NCI-H2171 (cell line): ENCODE results near the gene JAZF1.
A peak's percentile ranks its signal among the peaks of the same experiment; 100 is the strongest.

Experiments
- DNase-seq: peaks from one replicate; lab custom pipeline; 2025; lab: John Stamatoyannopoulos, UW

Gene JAZF1

GRCh38 chr7:27835376-27835775 lies 345.2 kb downstream of the JAZF1 start:
- no peak for DNase-seq

GRCh38 chr7:27834179-27834921 lies 346.2 kb downstream of the JAZF1 start:
- DNase-seq, result no peak

- no peak for DNase-seq
These were observed 354.2 kb downstream of the JAZF1 start for GRCh38 chr7:27826357-27826756.

DNA sequence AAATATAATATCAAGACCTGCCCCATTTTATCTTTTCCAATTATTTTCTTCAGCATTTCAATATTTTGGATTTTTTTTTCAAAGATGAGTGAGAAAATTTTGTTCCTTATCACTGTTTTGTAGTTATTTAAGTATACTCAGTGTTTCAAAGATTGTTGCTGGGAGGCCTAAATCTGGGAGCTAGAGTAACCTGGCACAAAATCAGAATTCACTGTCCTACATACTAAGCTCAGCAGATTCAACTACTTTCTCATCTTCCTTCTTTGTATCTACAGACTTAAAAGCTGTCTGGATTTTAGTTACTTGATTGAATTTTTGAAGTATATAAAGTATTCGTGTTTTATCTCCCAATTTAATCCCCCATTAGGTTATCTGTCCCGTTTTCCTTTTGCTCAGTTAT lies 354.7 kb downstream of the JAZF1 start:
- no peak for DNase-seq

- no peak for DNase-seq
These were observed 358.4 kb downstream of the JAZF1 start for GRCh38 chr7:27822245-27822644.

DNA sequence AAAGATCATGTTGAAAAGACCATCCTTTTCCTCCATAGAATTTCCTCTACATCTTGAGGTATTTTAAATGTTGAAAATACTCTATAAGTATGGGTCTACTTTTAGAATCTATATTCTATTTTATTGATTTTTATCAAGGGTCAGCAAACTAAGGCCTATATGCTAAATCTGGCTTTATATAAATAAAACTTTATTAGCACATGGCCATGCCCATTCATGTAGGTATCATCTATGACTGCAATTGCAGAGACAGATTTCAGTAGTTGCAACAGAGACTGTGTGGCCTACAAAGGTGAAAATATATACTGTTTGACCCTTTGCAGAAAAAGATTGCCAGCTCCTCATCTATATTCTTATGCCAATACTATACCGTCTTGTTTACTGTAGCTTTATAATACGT lies 367.9 kb downstream of the JAZF1 start:
- DNase-seq, result no peak

- DNase-seq, result no peak
These were observed 370.4 kb downstream of the JAZF1 start for GRCh38 chr7:27810186-27810585.

- no peak for DNase-seq
These were observed 372.0 kb downstream of the JAZF1 start for GRCh38 chr7:27808626-27809025.

DNA sequence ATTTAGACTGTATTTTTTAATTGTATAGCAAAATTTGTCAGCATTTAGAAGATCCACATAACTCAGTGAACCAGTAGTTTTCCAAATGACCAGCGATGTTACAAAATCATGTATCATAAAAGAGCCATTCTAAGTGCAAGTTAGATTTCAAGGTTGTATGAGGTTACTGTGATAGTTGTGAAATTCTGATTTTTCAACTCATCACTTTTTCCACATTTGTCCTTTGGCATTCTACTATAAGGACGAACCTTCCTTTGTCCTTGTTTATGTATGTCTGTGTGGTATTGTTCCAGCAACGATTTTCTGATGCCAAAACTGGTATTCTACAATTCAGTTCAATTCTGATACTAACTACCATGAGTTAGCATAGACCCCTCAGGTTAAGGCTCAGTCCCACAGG lies 376.5 kb downstream of the JAZF1 start:
- DNase-seq, result no peak

GRCh38 chr7:27802999-27803398 lies 377.6 kb downstream of the JAZF1 start:
- DNase-seq, result no peak

DNA sequence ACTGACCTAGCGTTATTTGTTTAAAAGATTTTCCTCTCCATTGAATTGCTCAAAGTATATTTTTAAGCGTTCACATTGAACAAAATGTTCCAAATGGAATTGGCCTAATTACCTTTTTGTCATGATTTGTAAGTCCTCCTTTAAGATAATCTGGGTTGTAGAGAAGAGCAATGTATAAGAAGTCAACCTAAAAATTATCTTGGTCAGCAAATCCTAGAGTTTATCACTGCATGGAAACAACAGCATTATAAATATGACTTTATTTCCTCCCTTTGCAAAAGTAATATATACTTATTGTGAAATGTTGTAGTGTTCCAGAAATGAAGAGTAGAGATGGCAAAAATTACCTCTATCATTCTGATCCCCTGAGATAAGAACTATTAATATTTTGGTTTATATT lies 381.4 kb downstream of the JAZF1 start:
- no peak for DNase-seq

GRCh38 chr7:27795977-27796376 lies 384.6 kb downstream of the JAZF1 start:
- no peak for DNase-seq

DNA sequence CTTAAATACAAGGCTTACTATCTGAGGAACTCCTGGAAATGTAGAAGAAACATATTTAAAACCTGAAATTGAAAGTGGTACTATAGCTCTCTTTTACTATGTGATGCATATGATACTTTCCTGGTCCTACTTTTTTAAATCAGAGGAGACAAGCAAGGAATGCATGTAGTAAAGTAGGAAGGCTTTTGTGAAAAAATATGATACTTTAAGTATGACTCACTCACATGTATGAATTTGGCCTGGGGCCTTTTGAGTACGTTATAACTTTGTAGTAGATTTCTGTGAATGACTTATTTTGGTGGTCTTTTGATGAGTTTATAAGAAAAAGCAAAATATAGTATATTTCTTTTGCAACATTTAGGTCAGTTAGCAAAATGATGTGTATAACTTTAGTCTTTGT lies 386.8 kb downstream of the JAZF1 start:
- no peak for DNase-seq

DNA sequence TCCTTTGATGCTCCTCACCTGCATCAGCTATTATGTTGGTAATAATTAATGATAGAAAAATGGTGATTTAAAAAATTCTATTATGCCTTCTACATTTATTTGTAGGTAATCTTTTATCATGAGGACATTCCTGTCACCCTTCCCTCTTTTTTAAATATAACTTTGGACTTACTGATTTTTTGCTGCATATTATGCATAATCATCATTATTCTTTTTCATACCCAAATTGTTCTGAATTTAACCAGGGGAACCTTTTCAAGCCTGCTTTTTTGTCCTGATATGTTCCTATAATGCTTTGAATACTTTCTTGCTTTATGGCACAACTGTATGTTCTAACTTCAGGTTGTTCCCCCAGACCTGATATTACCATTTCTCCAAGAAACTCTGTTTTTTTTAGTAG lies 392.2 kb downstream of the JAZF1 start:
- DNase-seq, result no peak

DNA sequence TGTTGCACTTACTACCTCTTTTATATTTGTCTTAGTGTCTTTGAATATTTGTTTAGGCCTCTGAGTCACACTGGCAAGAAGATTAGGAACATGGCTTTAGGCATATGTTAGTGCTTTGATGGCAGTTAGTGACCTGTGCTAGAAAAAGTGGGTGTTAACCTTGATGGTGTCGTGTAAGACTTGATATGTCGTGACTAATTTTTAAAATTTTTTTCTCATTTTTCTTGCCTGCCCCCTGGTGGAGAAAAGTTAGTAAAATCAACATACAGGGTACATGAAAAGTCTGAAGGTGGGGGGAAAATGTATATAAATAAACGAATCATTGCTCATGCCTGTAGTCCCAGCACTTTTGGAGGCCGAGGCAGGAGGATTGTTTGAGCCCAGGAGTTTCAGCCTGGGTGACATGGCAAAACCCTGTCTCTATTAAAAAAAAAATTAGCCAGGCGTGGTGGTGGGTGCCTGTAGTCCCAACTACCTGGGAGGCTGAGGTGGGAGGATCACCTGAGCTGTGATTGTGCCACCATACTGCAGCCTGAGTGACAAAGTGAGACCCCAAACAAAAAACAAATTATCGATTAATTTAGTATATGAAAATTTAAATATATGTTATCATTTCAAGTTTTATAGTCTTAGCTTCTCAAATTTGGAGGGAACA lies 396.1 kb downstream of the JAZF1 start:
- DNase-seq, result peak; percentile 21

DNA sequence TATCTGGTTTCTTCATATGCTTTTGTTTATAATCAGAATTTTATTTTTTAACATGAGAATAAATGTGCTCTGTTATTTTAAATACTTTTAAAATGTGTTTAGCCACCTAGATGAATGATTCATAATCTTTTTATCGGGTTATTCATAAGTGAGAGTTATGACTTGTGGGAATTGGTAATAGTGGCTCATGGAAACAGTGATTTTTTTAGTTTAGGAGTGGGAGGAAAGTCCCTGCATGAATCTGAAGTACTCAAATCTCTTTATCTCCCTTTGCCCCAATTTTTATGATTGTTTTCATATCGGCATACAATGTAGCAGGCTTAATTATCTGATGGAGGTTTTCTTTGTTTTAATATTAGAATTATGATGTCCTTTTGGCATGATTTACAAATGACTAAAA lies 397.7 kb downstream of the JAZF1 start:
- DNase-seq, result no peak

DNA sequence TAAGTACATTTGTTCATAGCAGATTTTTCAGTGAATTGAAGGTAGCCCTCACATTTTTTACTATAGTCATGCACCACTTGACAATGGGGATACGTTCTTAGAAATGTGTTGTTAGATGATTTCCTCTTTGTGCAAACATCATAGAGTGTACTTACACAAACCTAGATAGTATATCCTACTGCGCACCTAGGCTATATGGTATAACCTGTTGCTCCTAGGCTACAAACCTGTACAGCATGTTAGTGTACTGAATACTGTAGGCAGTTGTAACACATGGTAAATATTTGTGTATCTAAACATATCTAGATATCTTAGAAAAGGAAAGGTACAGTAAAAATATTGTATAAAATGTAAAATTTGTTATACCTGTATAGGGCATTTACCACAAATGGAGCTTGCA lies 399.4 kb downstream of the JAZF1 start:
- DNase-seq, result no peak
